ENCODE results near the gene PYURF.

GRCh38 chr4:88531549-88531948 lies 8.0 kb upstream of the PYURF start:
- TF ChIP-seq, protein P1, sequence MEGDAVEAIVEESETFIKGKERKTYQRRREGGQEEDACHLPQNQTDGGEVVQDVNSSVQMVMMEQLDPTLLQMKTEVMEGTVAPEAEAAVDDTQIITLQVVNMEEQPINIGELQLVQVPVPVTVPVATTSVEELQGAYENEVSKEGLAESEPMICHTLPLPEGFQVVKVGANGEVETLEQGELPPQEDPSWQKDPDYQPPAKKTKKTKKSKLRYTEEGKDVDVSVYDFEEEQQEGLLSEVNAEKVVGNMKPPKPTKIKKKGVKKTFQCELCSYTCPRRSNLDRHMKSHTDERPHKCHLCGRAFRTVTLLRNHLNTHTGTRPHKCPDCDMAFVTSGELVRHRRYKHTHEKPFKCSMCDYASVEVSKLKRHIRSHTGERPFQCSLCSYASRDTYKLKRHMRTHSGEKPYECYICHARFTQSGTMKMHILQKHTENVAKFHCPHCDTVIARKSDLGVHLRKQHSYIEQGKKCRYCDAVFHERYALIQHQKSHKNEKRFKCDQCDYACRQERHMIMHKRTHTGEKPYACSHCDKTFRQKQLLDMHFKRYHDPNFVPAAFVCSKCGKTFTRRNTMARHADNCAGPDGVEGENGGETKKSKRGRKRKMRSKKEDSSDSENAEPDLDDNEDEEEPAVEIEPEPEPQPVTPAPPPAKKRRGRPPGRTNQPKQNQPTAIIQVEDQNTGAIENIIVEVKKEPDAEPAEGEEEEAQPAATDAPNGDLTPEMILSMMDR (conservative IDR thresholded peaks at IDR 0.05; ENCODE audit: low read depth, low read length) = no peak
- no peak for TF ChIP-seq SMC3 (IDR thresholded peaks at IDR 0.05; ENCODE audit: low read depth, low read length)
